ENCODE results near the gene EPS8L3. TPM values are rescaled to one million over a fixed set of nuclear protein-coding genes. Genes with fewer than 3 reads are reported as not detected.

The EPS8L3 gene
- polyA plus RNA-seq, 1 of the 3 experiments (the other 2 are of a cell fraction) = not detected

GRCh38 chr1:109783436-109783835, 19.7 kb upstream of the EPS8L3 start (continued):
- no peak for TF ChIP-seq MEF2A (IDR thresholded peaks at IDR 0.05; ENCODE audit: borderline replicate concordance, low read depth)
- TF ChIP-seq REST (IDR thresholded peaks at IDR 0.05; ENCODE audit: low read depth, low read length) = no peak
- TF ChIP-seq EP300 (IDR thresholded peaks at IDR 0.05; ENCODE audit: borderline replicate concordance in 1 of 2, low read depth in 1 of 2, low read length in 1 of 2) = peak in 1 of 2 experiments; percentile 58; a peak in 1 of 4 replicates
- no peak for TF ChIP-seq MXI1 (IDR thresholded peaks at IDR 0.05; ENCODE audit: low read depth, low read length)
- peak; percentile 89 for TF ChIP-seq RXRA (IDR thresholded peaks at IDR 0.05; ENCODE audit: borderline replicate concordance, low read depth)

DNA sequence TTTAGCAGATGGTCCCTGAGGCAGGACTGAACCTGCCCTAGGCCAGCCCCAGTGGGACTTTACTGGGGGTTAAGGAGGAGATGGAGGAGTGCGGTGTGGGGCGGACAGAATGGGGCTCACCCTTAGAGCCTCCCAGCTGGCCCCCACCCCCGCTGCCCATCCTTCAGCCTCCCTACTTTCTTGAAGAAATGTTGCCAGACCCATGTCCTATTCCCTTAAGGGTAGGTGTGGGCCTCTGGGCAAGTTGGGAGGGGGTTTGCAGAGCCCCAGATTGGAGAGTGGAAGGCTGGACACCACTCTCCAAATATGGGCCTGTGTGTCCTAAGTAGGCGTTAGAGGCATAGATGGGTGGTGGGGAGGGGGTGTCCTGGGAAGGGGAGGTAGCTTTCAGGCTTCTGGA, 19.2 kb upstream of the EPS8L3 start:
- Histone ChIP-seq H3K27ac (ENCODE audit: low read depth in 2 of 2, low read length in 1 of 2) (no peak overlapping the region), H3K36me3 (replicated peaks in 1 of 2; ENCODE audit: control insufficient read depth in 1 of 2, insufficient read depth in 2 of 2, low read length in 1 of 2) (peaks cover 0 to 3% of the 10 kb centered on the region in 2 experiments), H3K4me1 (ENCODE audit: control insufficient read depth in 1 of 2, insufficient read depth in 2 of 2, low read depth in 1 of 2, low read length in 1 of 2) (peaks cover 12 to 15% of the 10 kb centered on the region in 2 experiments; a peak in 3 of 4 replicates), H3F3A (replicated peaks; ENCODE audit: insufficient read depth) (no peaks in the 10 kb centered on the region), H3K4me2 (peak overlapping the region; percentile 54), H3K79me2 (ENCODE audit: insufficient read depth) (no peaks in the 10 kb centered on the region), H3K4me3 (ENCODE audit: low read depth in 2 of 2, low read length in 1 of 2) (no peak overlapping the region), H3K27me3 (ENCODE audit: insufficient read depth) (no peaks in the 10 kb centered on the region), H2AFZ (ENCODE audit: low read depth) (no peak overlapping the region), H3K9me2 (no peaks in the 10 kb centered on the region), H4K20me1 (ENCODE audit: insufficient read depth) (no peaks in the 10 kb centered on the region), H3K9me3 (peaks cover 3% of the 10 kb centered on the region; the same call in 1 of the 2 replicates), H3K9ac (no peak overlapping the region)
- POLR2A ChIA-PET = no interaction called here
- WGBS (ENCODE audit: low lambda C conversion rate) = 90% methylated on average over 4 of the region's 4 CpGs
- CTCF ChIA-PET = interaction anchor here (0.9 to 27.7 kb wide), 2 partner anchors 197 to 229 kb away, joined by 3 to 822 read pairs; partner anchors contain the start of gene AHCYL1
- no peak for DNase-seq
- TF ChIP-seq GABPA (IDR thresholded peaks at IDR 0.05; ENCODE audit: low read depth) = no peak
- no peak for TF ChIP-seq IRF3 (IDR thresholded peaks at IDR 0.05; ENCODE audit: low read depth, low read length)
- no peak for TF ChIP-seq REST (IDR thresholded peaks at IDR 0.05; ENCODE audit: low read depth, low read length)
- no peak for TF ChIP-seq RFX5 (IDR thresholded peaks at IDR 0.05; ENCODE audit: low read length)
- TF ChIP-seq FOXJ3 (CRISPR knock-in tag; IDR thresholded peaks at IDR 0.05) = no peak
- TF ChIP-seq RAD21 (IDR thresholded peaks at IDR 0.05; ENCODE audit: low read length) = no peak
- no peak for TF ChIP-seq FOXM1 (IDR thresholded peaks at IDR 0.05; ENCODE audit: low read depth)
- TF ChIP-seq, protein P1, sequence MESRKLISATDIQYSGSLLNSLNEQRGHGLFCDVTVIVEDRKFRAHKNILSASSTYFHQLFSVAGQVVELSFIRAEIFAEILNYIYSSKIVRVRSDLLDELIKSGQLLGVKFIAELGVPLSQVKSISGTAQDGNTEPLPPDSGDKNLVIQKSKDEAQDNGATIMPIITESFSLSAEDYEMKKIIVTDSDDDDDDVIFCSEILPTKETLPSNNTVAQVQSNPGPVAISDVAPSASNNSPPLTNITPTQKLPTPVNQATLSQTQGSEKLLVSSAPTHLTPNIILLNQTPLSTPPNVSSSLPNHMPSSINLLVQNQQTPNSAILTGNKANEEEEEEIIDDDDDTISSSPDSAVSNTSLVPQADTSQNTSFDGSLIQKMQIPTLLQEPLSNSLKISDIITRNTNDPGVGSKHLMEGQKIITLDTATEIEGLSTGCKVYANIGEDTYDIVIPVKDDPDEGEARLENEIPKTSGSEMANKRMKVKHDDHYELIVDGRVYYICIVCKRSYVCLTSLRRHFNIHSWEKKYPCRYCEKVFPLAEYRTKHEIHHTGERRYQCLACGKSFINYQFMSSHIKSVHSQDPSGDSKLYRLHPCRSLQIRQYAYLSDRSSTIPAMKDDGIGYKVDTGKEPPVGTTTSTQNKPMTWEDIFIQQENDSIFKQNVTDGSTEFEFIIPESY (IDR thresholded peaks at IDR 0.05; ENCODE audit: borderline replicate concordance, low read depth) = no peak
- no peak for TF ChIP-seq PBX3 (IDR thresholded peaks at IDR 0.05)
- no peak for TF ChIP-seq MEF2A (IDR thresholded peaks at IDR 0.05; ENCODE audit: borderline replicate concordance, low read depth)
- TF ChIP-seq RXRA (IDR thresholded peaks at IDR 0.05; ENCODE audit: borderline replicate concordance, low read depth) = no peak
- no peak for TF ChIP-seq SMC3 (IDR thresholded peaks at IDR 0.05; ENCODE audit: low read depth, low read length)
- TF ChIP-seq, protein P2, sequence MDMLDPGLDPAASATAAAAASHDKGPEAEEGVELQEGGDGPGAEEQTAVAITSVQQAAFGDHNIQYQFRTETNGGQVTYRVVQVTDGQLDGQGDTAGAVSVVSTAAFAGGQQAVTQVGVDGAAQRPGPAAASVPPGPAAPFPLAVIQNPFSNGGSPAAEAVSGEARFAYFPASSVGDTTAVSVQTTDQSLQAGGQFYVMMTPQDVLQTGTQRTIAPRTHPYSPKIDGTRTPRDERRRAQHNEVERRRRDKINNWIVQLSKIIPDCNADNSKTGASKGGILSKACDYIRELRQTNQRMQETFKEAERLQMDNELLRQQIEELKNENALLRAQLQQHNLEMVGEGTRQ (IDR thresholded peaks at IDR 0.05; ENCODE audit: borderline replicate concordance, low read depth, low read length) = no peak
